HepG2 (cell line): ENCODE data around the gene GNG5. TPM values are rescaled to one million over a fixed set of nuclear protein-coding genes. Genes with fewer than 3 reads are reported as not detected.
A peak's percentile ranks its signal among the peaks of the same experiment; 100 is the strongest.

Experiments
- DNMT3B ChIP-seq: conservative IDR thresholded peaks from 2 replicates; pipeline ENCODE4 v1.6.1; 2016; ENCODE audit warnings: missing biosample characterization, control low read depth
- FOXA3 ChIP-seq: IDR thresholded peaks from 2 replicates; pipeline ENCODE4 v1.6.1; 2016; ENCODE audit warnings: missing genetic modification reagents, missing compliant biosample characterization
- FOXP1 ChIP-seq, 2 experiments: fragments of 450-650 bp in 1 of 2; IDR thresholded peaks; 2 replicates each; pipeline ENCODE4 v1.6.1; 2017 to 2018; ENCODE audit warnings: antibody characterized with exemption in 1 of 2
- GTF3A ChIP-seq: sonication (generic); formaldehyde crosslinking; conservative IDR thresholded peaks from 2 replicates; pipeline ENCODE4 v1.4.0; 2020; ENCODE audit warnings: mild to moderate bottlenecking, missing genetic modification reagents
- HCFC1 ChIP-seq: fragments of 150-350 bp; IDR thresholded peaks from 2 replicates; pipeline ENCODE4 v1.6.1; 2014; ENCODE audit warnings: low read depth, low read length
- HIVEP1 ChIP-seq: sonication (generic); formaldehyde crosslinking; IDR thresholded peaks from 2 replicates; pipeline ENCODE4 v1.4.0; 2020; ENCODE audit warnings: mild to moderate bottlenecking, missing genetic modification reagents
- HNF4A ChIP-seq: sonication (generic); formaldehyde crosslinking; IDR thresholded peaks from 2 replicates; pipeline ENCODE4 v1.4.0; 2020; ENCODE audit warnings: missing genetic modification reagents
- HOXA5 ChIP-seq: sonication (generic); formaldehyde crosslinking; IDR thresholded peaks from 2 replicates; pipeline ENCODE4 v1.4.0; 2020; ENCODE audit warnings: missing genetic modification reagents
- ISL2 ChIP-seq: sonication (generic); formaldehyde crosslinking; IDR thresholded peaks from 2 replicates; pipeline ENCODE4 v1.5.0; 2020; ENCODE audit warnings: missing genetic modification reagents
- KAT2B ChIP-seq: fragments of 150-350 bp; IDR thresholded peaks from 2 replicates; pipeline ENCODE4 v1.6.1; 2014; ENCODE audit warnings: low read depth, low read length, borderline replicate concordance
- NCOR1 ChIP-seq: fragments of 200-600 bp; sonication (generic); IDR thresholded peaks from 2 replicates; pipeline ENCODE4 v1.7.0; 2017; ENCODE audit warnings: antibody characterized with exemption, low read length, borderline replicate concordance
- NFKBIZ ChIP-seq: IDR thresholded peaks from 2 replicates; pipeline ENCODE4 v1.6.1; 2018; ENCODE audit warnings: missing genetic modification reagents, missing compliant biosample characterization
- RXRA ChIP-seq: sonication (generic); formaldehyde crosslinking; IDR thresholded peaks from 2 replicates; pipeline ENCODE4 v1.5.1; 2020; ENCODE audit warnings: missing genetic modification reagents
- SAFB2 ChIP-seq: sonication (generic); formaldehyde crosslinking; IDR thresholded peaks from 2 replicates; pipeline ENCODE4 v1.5.1; 2020; ENCODE audit warnings: missing genetic modification reagents, low read depth, mild to moderate bottlenecking, borderline replicate concordance
- XRCC5 ChIP-seq: fragments of 200-400 bp; formaldehyde crosslinking; optimal IDR thresholded peaks from 2 replicates; pipeline ENCODE3; 2017; ENCODE audit warnings: mild to moderate bottlenecking, low read length
- ZNF160 ChIP-seq: sonication (generic); formaldehyde crosslinking; IDR thresholded peaks from 2 replicates; pipeline ENCODE4 v1.8.0; 2022; ENCODE audit warnings: mild to moderate bottlenecking, inconsistent platforms, missing genetic modification reagents
- ZNF331 ChIP-seq: sonication (generic); formaldehyde crosslinking; IDR thresholded peaks from 2 replicates; pipeline ENCODE4 v1.4.0; 2020; ENCODE audit warnings: missing genetic modification reagents
- ZNF564 ChIP-seq: sonication (generic); formaldehyde crosslinking; IDR thresholded peaks from 2 replicates; pipeline ENCODE4 v1.8.1; 2023; ENCODE audit warnings: mild to moderate bottlenecking, missing genetic modification reagents
- ZNF619 ChIP-seq: sonication (generic); formaldehyde crosslinking; IDR thresholded peaks from 2 replicates; pipeline ENCODE4 v1.4.0; 2020; ENCODE audit warnings: mild to moderate bottlenecking, missing genetic modification reagents
- ZNF777 ChIP-seq: sonication (generic); formaldehyde crosslinking; IDR thresholded peaks from 2 replicates; pipeline ENCODE4 v1.4.0; 2020; ENCODE audit warnings: missing genetic modification reagents
- ZSCAN31 ChIP-seq: sonication (generic); formaldehyde crosslinking; IDR thresholded peaks from 2 replicates; pipeline ENCODE4 v1.5.0; 2020; ENCODE audit warnings: low read depth, mild to moderate bottlenecking, missing genetic modification reagents
- polyA plus RNA-seq, 8 experiments: library from polyadenylated mRNA; depleted of rRNA in 3 of 8; stranded (reverse) in 7 of 8; unstranded in 1 of 8; fragments of >200 nt; fragmentation: Illumina TruSeq in 4 of 8; extraction: Trizol in 4 of 8; gene quantifications; 2 replicates each; pipeline versions ENCODE4 v1.2.1 to v1.2.3, GENCODE V29; 2011 to 2016; ENCODE audit warnings: low read depth in 4 of 8, missing spikeins in 1 of 8, mixed read lengths in 1 of 8; ENCODE audit not compliant: insufficient read depth in 1 of 8
- total RNA-seq, 5 experiments: library from RNA; depleted of rRNA; stranded (reverse); fragments of >200 nt; fragmentation: Illumina TruSeq; extraction: Trizol; gene quantifications; 2 replicates each; pipeline ENCODE4 v1.2.3, GENCODE V29; 2016; ENCODE audit warnings: low read depth in 1 of 5
- TF ChIP-seq, protein P1 (sequence below): sonication (generic); formaldehyde crosslinking; IDR thresholded peaks from 2 replicates; pipeline ENCODE4 v1.5.1; 2020; ENCODE audit warnings: missing genetic modification reagents, mild to moderate bottlenecking, borderline replicate concordance
- TF ChIP-seq, protein P2 (sequence below): IDR thresholded peaks from 2 replicates; pipeline ENCODE4 v1.6.1; 2016; ENCODE audit warnings: missing genetic modification reagents, missing compliant biosample characterization
- TF ChIP-seq, protein P3 (sequence below): sonication (generic); formaldehyde crosslinking; IDR thresholded peaks from 2 replicates; pipeline ENCODE4 v1.4.0; 2020; ENCODE audit warnings: mild to moderate bottlenecking, missing genetic modification reagents
- TF ChIP-seq, protein P4 (sequence below): sonication (generic); formaldehyde crosslinking; IDR thresholded peaks from 2 replicates; pipeline ENCODE4 v1.4.0; 2020; ENCODE audit warnings: missing genetic modification reagents

Gene GNG5
- total and polyA plus RNA-seq, 2 of the 13 experiments (the other 11 are each of a cell fraction or from before 2014, with no cell fraction given): 103 to 137 TPM

DNA sequence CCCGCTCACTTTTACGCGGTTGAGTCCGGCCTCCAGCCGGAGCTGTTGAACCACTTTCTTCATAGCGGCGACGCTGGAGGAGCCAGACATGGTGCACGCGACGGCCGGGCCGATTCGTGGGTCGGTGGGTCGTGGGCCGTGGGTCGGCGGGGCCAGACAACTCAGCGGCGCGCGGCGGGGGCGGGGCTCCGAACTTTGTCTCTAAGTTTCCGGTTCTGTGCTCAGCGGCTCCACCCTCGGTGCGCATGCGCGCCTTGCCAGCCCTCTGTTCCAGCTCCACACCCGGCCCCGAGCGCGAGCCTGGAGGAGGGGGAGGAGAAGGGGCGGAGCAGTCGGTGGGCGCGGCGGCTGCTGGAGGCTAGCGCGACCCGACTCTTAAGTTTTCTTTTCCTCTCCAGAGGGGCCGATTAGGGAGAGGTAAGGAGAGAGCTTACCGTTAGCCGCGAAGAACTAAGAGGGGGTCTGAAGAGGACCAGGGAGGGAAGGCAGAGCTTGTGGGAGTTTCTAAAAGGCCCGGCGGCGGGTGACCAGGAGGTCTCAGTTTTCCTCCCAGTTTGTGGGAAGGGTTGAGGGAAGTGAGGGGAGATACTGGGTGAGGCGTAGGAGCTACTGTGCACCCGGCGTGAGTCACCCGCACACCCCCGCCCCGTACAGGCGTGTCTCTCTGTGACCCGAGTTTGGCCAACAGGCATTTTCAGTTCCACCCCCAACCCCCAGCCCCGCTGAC, at the start of gene GNG5, which contains the start of gene SPATA1 (continued):
- TF ChIP-seq FOXP1 (IDR thresholded peaks at IDR 0.05) (no peak), FOXP1 (CRISPR knock-in tag; IDR thresholded peaks at IDR 0.05) (peak; percentile 13; the same call in 1 of the 2 replicates), NCOR1 (peak; percentile 48; the same call in 1 of the 2 replicates), GTF3A (CRISPR knock-in tag) (no peak), HIVEP1 (CRISPR knock-in tag) (peak; percentile 84), ZNF777 (CRISPR knock-in tag) (peak; percentile 68), DNMT3B (CRISPR knock-in tag) (peak; percentile 22; the same call in 1 of the 2 replicates), HOXA5 (peak; percentile 56; the same call in 1 of the 2 replicates), HCFC1 (no peak; the same call in 1 of the 2 replicates), ZNF619 (CRISPR knock-in tag) (no peak), KAT2B (no peak), HNF4A (CRISPR knock-in tag) (peak; percentile 32), FOXA3 (CRISPR knock-in tag) (0 out of 2 replicates have a peak, but pooled peaks have one; percentile 7), RXRA (CRISPR knock-in tag) (peak; percentile 54), ISL2 (CRISPR knock-in tag) (peak; percentile 21; the same call in 1 of the 2 replicates), ZNF160 (CRISPR knock-in tag) (0 out of 2 replicates have a peak, but pooled peaks have one; percentile 48), ZNF331 (CRISPR knock-in tag) (0 out of 2 replicates have a peak, but pooled peaks have one; percentile 54), ZSCAN31 (peak; percentile 69; the same call in 1 of the 2 replicates), SAFB2 (CRISPR knock-in tag) (peak; percentile 67; the same call in 1 of the 2 replicates), NFKBIZ (CRISPR knock-in tag) (peak; percentile 19; the same call in 1 of the 2 replicates), ZNF564 (CRISPR knock-in tag) (peak; percentile 33; the same call in 1 of the 2 replicates), XRCC5 (no peak)
- TF ChIP-seq, protein P1, sequence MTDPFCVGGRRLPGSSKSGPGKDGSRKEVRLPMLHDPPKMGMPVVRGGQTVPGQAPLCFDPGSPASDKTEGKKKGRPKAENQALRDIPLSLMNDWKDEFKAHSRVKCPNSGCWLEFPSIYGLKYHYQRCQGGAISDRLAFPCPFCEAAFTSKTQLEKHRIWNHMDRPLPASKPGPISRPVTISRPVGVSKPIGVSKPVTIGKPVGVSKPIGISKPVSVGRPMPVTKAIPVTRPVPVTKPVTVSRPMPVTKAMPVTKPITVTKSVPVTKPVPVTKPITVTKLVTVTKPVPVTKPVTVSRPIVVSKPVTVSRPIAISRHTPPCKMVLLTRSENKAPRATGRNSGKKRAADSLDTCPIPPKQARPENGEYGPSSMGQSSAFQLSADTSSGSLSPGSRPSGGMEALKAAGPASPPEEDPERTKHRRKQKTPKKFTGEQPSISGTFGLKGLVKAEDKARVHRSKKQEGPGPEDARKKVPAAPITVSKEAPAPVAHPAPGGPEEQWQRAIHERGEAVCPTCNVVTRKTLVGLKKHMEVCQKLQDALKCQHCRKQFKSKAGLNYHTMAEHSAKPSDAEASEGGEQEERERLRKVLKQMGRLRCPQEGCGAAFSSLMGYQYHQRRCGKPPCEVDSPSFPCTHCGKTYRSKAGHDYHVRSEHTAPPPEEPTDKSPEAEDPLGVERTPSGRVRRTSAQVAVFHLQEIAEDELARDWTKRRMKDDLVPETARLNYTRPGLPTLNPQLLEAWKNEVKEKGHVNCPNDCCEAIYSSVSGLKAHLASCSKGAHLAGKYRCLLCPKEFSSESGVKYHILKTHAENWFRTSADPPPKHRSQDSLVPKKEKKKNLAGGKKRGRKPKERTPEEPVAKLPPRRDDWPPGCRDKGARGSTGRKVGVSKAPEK: no peak
- TF ChIP-seq, protein P2, sequence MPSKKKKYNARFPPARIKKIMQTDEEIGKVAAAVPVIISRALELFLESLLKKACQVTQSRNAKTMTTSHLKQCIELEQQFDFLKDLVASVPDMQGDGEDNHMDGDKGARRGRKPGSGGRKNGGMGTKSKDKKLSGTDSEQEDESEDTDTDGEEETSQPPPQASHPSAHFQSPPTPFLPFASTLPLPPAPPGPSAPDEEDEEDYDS (CRISPR knock-in tag): no peak; the same call in 1 of the 2 replicates
- TF ChIP-seq, protein P3, sequence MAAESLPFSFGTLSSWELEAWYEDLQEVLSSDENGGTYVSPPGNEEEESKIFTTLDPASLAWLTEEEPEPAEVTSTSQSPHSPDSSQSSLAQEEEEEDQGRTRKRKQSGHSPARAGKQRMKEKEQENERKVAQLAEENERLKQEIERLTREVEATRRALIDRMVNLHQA (CRISPR knock-in tag): no peak
- TF ChIP-seq, protein P4, sequence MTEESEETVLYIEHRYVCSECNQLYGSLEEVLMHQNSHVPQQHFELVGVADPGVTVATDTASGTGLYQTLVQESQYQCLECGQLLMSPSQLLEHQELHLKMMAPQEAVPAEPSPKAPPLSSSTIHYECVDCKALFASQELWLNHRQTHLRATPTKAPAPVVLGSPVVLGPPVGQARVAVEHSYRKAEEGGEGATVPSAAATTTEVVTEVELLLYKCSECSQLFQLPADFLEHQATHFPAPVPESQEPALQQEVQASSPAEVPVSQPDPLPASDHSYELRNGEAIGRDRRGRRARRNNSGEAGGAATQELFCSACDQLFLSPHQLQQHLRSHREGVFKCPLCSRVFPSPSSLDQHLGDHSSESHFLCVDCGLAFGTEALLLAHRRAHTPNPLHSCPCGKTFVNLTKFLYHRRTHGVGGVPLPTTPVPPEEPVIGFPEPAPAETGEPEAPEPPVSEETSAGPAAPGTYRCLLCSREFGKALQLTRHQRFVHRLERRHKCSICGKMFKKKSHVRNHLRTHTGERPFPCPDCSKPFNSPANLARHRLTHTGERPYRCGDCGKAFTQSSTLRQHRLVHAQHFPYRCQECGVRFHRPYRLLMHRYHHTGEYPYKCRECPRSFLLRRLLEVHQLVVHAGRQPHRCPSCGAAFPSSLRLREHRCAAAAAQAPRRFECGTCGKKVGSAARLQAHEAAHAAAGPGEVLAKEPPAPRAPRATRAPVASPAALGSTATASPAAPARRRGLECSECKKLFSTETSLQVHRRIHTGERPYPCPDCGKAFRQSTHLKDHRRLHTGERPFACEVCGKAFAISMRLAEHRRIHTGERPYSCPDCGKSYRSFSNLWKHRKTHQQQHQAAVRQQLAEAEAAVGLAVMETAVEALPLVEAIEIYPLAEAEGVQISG (CRISPR knock-in tag): no peak; the same call in none of the 2 replicates
